Activated CD4-positive, alpha-beta T cell treated with anti-CD3 and anti-CD28 coated beads for 1 hour (primary cell): ENCODE measurements around the gene GALNT17.

Experiments used
- DNase-seq: peaks from one replicate; pipeline ENCODE4 v3.0.0-alpha.2; 2020

The GALNT17 gene

DNA sequence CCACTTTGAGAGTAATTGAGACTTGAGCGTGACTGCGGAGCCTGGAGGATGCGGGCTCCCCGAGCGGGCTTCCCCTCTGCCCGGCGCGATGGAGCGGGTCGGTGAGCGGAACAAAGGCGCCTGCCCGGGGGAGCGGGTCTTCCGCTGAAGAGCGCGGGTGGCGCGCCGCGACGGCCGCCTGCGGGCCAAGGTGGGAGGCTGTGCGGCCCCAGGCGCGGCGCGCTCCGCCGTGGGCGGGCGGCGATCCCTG lies at the start of gene GALNT17:
Gene GALNT17, plus strand, starts transcription at position 18 of the 250 bp plus-strand sequence.
- no peak for DNase-seq

DNA sequence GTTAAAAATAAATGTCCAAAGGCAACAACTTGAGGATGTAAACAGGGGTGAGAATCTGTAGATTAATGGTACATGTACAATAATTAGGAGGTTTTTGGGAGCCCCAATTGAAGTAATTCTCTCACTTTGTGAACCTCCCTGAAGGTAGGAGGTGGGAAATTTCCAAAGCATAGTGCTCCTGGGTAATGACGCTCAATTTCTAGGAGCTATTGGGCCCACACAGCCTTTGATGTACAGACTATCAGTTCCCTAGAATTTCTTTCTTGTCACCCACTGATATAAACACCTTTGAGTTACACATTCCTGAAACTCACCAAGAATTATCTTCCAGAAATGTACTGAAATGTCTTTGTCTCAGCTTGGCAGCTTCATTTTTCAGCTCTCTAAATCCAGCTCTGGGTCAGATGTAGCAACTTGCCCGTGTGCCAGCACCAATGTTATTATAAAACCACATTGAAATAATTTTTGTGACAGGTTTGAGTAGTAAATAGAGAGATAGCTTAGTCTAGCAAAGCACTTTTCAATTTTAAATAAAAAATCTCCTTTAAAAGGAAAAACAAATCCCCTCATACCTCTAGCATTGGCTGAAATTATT lies 36.6 kb upstream of the GALNT17 start:
- no peak for DNase-seq

DNA sequence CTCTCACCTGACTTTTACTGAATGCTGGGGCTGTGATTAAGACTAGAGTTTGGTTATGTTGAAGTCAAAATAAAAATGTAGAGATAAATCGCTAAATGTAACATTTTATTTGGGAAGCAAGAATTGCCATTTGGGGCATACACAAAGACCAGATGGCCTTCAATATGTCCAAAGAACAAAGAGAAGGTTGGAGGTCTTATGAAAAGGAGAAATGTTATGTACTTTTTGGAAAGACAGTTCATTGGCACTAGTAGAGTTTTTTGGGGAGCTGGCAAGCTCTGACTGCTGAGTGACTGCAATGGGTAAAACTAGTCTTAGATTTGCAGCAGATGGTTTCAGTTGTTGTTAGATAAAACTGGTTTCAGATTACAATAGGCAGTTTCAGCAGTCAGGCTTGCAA lies 35.6 kb upstream of the GALNT17 start:
- DNase-seq, result no peak

DNA sequence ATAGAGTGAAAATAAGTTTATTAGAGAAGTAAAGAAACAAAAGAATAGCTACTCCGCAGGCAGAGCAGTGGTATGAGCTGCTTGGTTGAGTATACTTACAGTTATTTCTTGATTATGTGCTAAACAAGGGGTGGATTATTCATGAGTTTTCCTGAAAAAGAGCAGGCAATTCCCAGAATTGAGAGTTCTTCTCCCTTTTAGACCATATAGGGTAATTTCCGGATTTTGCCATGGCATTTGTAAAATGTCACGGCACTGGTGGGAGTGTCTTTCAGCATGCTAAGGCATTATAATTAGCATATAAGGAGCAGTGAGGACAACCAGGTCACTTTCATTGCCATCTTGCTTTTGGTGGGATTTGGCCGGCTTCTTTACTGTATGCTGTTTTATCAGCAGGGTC lies 25.7 kb upstream of the GALNT17 start:
- no peak for DNase-seq

DNA sequence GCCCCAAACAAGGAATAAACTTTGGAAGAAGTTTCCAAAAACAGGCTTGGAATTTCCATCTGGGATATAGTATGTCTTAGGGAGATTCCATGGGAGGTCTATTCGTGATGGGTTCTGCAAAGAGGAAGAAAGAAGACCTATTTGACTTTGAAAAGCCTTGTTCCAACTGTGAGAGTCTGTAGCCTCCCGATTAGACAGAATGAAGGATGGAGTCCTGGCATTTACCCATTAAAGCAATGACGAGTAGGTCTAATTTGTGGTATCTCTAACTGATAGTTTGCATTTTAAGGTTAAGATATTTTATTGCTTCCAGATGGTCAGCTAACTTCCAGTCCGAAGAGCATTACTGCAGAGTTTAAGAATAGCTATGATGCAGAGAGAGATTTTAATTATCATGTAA lies 19.5 kb upstream of the GALNT17 start:
- DNase-seq, result no peak

DNA sequence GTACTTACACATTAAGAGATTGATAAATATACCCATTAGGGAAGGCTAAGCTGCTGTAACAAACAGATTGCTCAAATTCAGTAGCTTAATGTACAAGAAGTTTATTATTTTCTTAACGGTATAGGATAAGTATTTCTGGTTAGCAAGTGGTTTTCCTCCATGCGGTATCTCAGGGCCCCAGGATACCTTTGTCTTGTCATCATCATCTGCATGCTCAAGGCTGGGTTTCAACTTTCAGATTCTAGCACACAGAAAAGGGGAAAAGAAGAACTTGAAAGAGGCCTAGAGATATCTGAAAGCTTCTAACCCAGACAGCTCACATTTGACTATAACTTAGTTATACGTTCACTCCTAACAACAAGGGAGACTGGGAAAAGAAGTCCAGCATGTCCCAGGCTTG lies 11.8 kb upstream of the GALNT17 start:
- no peak for DNase-seq

DNA sequence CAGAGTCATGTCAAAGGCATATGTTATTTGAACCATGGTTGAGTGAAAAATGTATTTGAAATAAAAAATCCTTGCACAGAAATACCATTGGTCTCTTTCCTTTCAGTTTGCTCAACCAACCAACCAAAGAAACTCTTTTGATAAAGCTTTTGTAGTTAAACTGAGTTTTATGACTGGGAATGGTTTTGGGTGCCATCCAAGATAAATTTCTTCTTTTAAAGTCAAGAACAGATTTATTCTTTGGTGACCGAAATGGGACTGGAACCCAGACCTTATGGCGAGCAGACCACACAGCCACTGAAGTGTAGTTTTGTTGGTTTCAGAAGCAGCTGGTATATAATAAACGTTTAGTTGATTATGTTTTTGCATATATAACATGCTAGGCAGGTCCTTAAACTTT lies 2.8 kb upstream of the GALNT17 start:
- no peak for DNase-seq

DNA sequence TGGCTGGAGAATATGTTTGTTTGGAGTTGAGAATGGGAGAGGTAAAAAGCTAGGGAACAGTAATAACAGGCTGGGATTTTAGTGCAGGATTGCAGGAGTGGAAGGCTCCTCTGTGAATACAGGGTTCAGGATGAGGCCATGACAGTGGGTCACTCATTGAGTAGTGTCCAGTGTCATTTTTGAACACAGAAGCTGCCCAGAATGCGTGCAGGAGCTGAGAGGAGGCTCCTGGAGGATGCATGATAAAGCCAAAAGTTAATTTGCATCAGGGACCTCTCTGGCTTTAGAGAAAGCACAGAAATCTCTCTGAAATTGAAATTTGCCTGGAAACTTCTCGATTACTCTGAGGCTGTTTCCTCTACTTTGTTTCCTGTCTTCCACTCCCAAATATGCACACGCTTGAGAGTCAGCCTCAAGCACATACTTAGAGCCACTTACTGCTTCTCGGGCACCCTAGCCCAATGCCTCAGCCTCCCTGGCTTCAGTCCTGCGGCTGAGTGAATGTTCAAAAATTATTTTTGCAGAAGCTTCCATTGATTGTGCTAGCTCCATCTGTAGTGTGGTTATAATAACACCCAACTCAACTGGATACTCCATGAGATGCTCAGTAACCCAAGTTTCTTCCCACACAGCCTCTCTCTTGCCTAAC lies 1.8 kb upstream of the GALNT17 start:
- no peak for DNase-seq

DNA sequence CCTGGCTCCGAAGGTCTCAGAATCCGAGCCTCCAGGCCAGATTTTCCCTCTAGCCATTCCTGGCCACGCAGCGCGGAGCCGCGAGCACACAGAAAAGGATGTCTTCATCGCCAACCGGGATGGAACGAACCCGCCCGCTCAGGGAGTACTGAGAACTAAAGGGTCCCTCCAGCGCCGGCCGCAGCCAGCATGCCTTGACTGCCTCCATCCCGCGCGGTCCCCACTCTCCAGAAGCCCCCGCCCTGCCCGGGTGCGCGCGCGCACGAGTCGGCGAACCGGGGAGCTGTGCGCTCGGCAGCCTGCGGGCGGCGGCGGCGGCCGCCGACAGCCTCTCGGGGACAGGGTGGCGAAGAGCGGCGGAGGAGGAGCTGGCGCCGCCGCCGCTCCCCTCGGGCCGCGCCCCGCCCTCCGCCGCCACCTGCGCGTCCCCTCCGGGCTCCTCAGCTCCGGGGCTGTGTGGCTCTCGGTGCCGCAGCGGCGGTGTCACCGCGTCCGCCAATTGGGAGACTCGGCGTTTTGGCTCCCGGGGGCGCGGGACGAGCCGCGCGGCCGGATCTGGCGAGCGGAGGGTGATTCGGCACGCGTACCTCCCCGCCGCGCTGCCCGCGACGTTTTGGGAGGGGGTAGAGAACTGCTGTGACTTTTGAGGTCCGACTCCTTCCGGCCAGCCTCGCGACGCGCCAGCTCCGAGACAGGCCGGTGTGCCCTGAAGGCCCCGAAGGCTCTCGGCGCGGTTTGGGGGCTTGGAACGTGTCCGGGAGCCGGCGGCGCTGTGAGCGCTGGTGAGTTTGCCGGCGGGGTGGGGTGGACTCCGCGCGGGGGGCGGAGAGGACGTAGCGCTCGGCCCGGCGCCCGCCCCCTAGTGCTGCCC lies 453 bp upstream of the GALNT17 start:
- DNase-seq, result no peak

DNA sequence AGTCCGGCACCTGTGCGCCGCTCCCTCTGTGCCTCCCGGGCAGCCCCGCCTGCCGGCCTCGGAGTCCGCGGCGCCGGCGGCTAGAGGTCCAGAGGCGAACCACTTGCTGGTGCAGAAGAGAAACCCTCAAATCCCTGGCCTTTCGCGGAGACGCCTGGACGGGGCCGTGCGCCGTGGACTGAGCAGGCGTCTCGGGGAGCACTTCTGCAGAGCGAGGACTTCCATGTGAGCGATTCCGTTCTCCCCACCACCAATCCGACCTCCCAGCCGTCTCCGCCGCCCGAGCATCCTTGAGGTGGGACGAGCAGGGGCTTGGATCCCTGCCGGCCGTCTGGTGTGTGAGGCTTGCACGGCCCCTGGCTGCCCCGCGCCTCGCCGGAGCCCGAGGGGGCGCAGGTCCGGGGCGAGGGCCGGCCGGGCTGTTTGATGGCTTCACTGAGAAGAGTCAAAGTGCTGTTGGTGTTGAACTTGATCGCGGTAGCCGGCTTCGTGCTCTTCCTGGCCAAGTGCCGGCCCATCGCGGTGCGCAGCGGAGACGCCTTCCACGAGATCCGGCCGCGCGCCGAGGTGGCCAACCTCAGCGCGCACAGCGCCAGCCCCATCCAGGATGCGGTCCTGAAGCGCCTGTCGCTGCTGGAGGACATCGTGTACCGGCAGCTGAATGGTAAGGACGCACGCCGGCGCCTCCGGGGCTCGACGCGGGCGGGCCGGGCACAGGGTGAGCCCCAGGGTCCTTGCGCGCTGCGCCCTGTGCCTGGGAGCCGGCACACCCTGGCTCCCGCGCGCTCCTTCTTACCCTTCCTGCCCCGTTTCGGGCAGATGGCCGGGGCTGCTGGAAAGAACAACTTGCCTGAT lies 660 bp downstream of the GALNT17 start:
- no peak for DNase-seq

DNA sequence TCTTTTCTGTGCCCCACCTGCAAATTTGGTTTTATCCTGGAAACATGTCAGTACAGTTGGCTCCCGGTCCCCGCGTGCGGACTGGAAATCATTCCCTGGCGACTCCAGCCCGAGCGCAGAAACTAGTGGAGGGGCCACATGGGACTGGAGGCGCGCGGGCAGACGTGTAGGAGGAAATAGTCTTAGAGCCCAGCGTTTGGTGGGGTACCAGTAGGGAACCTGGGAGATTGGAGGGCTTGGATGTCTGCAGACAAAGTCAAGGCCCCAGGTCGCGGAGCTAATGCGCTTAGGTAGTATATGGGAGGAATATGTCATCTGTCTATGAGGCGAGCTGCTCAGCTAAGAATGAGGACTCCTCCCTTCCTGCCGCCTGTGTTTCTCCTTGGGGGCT lies 1.3 kb downstream of the GALNT17 start:
- DNase-seq, result no peak

DNA sequence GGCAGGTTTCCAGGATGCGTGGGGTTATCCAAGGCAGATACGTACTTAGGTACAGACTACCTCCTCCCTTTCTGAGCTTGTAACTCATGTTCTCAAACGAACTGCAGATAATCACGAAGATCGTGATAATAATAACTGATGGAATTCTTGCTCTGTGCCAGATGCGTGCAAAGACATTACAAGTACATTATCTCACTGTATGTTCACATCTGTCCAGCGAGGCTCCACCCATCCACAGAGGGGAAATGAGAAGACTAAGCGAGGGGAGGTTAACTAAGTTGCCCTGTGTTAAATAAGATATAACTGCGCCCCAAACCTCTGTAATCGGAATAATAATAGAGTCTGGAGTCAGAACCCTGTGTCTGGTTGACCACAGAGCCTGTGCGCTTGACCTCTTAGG lies 1.9 kb downstream of the GALNT17 start:
- no peak for DNase-seq

DNA sequence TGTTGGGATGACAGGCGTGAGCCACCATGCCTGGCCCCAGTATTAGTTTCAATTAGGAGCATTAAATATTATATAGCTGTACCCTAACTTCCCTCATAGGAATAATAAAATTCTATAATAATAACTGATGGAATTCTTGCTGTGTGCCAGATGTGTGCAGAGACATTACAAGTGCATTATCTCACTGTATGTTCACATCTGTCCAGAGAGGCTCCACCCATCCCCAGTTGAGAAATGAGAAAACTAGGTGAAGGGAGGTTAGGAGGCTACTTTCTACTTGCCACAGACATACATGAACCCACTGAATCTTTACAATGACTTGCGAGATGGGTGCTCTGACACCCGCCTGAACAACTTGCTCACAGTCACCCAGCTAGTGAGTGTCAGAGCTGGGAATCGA lies 3.2 kb downstream of the GALNT17 start:
- DNase-seq, result no peak

DNA sequence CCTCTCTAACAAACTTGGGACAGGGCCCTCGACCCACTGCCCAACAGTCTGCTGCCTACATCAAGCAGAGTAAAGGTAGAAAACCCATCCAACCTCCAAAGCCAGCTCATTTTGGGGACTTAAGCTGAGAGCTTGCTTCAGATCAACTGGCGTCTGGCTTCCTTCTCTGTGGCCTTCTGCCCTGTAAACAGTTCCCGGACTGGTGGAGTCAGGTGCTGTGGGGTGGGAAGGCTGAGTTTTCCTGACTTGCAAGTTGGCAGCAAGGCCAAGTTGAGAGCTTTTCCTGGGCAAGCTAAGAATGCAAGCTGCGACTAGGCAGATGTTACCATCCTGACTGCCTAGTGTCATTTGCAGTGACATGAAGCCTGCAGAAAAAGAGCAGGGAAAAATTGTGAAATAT lies 3.7 kb downstream of the GALNT17 start:
- no peak for DNase-seq

DNA sequence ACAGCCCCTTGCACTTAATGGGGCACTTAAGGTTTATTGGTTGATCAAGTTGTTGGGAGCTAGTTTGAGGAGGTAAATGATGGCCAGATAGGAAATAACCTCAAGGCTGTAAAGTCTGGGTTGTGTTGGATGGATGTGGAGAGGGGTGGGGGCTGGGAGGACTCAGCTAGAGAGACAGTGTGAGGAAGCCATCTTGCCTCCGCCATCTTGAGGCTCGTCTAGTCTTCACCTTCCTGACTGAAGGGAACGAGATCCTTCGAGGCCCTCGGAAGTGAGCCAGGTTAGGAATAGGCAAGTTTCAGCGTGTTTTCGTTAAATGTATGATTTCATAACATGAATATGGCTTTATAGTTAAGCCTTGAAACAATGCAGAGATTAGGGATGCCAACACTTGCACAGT lies 5.5 kb downstream of the GALNT17 start:
- DNase-seq, result no peak

DNA sequence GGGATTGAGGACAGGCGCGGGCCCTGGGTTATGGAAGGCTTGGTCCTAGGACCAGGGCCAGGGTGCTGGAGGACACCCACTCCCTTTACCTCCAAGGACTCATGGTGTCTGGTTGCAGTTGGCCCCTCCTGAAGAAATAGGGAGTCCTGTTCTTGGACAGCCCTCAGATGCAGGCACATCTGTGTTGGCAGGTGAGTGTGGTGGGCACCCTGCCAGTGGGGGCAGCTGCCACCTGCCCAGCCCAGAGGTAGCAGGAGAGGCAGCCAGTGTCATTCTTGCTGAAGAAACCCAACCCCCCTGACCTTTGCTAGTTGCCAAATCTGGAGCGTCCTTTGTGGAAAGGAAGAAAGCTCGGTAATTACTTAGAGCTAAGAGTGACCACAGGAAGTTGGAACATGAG lies 8.3 kb downstream of the GALNT17 start:
- DNase-seq, result no peak

DNA sequence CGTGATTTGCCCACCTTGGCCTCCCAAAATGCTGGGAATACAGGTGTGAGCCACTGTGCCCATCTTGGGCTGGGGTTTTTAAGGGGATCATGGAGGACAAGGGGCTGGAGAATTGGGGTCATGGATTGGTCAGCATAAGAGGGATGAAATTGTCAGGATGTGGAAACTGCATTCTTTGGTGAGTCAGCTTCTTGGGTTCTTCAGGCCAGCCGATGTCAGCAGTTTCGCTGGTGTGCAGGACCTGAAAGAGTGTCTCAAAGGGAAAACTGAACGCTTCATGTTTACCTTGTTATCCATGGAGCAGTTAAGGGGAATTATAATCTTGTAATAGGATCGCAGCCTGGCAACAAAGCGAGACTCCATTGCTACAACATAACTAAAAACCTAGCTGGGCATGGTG lies 13.0 kb downstream of the GALNT17 start:
- no peak for DNase-seq

DNA sequence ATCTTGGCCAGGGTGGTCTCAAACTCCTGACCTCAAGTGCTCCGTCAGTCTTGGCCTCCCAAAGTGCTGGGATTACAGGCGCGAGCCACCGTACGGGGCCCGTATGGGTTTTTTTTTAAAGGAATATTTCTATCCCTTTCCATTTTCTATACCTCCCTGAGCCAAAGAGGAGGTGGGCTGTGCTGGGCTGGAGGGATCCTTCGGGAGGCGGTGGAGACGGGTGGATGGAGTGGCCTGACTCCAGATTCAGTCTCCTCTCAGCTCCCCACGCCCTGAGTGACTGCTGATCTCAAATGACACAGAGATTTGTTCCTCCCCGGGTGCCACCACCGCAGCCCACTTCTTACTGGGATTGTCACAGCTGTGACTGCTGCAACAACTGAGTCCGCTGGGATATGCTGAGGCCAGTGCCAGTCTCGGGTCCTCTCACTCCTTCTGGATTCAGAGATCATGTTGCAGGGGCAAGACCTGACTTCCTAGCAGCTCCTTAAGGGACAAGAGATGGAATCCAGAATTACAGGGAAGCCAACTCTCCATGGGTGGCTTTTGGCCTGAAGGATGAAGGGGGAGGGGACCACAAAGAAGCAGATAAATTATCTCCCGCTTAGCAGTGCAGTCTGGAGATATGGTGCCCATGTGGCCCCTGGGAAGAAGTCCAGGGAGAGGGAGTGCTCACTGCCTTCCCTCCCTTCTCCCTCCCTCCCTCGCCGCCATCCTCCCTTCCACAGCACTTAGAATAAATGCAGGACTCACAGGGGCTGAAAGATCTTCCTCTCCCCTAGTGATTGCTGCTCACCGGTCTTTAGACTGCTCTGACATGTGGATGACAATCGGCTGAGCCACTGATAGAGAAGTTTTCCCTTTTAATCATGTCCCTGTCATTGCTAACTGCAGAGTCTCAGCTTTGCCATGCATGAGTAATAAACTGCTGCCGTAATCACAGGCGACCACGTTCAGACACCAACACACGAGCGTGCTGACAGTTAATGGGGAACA lies 14.3 kb downstream of the GALNT17 start:
- DNase-seq, result no peak

DNA sequence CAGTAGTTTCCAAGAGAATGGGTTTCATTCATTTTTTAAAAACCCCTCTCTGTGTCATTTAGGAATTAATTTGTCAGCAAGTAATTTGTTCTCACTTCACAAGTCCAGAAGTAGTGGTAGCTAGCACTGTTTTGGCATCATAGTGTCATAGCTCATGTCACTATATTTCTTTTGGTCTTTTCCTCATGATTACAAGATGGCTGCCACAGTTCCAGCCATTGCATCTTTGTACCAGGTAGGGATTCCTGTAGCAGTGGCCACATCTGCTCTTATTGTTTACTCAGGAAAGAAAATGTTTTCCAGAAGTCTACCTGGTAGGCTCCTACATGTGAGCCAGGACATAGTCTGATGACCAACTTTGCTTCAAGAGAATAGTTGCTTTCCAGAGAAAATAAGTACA lies 16.2 kb downstream of the GALNT17 start:
- DNase-seq, result no peak

DNA sequence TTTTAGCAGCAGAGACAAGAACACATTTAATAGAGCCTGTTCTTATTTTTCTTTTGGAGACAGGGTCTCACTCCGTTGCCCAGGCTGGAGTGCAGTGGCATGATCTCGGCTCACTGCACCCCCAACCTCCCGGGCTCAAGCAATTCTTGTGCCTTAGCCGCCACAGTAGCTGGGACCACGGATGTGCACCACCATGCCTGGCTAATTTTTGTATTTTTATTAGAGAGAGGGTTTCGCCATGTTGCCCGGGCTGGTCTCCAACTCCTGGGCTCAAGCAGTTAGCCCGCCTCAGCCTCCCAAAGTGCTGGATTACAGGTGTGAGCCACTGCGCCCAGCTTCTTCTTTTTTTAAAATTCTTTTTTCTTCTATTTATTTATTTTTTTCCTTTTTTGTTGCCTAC lies 23.3 kb downstream of the GALNT17 start:
- no peak for DNase-seq

DNA sequence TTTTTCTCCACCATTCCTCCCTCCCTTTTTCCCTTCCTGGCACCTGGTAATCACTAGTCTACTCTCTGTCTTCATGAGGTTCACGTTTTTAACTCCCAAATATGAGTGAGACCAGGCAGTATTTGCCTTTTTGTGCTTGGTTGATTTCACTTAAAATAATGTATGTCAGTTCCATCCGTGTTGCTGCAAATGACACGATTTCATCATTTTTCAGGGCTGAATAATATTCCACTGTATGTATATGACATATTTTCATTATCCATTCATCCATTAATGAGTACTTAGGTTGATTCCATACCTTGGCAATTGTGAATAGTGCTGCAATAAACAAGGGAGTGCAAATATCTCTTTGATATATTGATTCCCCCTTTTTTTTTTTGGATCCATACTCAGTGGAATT lies 25.8 kb downstream of the GALNT17 start:
- no peak for DNase-seq

DNA sequence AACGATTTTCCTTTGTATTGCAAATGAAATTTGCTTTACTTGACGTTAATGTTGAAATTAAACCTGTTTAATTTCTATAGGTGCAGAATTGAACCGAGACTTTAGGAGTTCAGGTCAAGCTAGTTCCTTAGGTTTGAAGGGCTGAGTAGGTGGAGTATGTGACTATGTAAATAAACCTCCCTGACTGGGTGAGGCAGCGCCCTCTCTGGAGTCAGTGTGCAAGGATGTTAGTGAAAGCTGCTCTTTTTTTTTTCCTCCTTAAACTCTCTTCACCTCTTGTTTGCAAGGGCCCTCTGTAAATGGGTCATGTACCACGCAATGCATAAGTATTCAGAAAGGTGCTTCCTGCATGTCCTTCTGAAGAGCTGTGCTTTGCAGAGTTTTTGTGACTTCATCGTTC lies 33.8 kb downstream of the GALNT17 start:
- no peak for DNase-seq
